GM06990 (cell line): ENCODE results near the gene P2RX2.

ENCODE experiments used
- DNase-seq: peaks from one replicate; pipeline ENCODE4 v3.0.0-alpha.2; 2011; ENCODE audit not compliant: insufficient read length; ENCODE audit errors: extremely low read depth
- H3K27me3 ChIP-seq: replicated peaks from 2 replicates; pipeline ENCODE4 v1.6.0; 2011; ENCODE audit warnings: low read length; ENCODE audit not compliant: control insufficient read depth, insufficient read depth
- H3K36me3 ChIP-seq: 2 replicates; pipeline ENCODE4 v1.5.1; 2011; ENCODE audit warnings: low read length; ENCODE audit not compliant: control insufficient read depth, insufficient read depth
- H3K4me3 ChIP-seq: replicated peaks from 2 replicates; pipeline ENCODE4 v1.5.1; 2011; ENCODE audit warnings: low read depth, mild to moderate bottlenecking, control low read depth, low read length
- CTCF ChIP-seq: IDR thresholded peaks from 2 replicates; pipeline ENCODE4 v1.5.1; 2011; ENCODE audit warnings: low read length, control low read depth, mild to moderate bottlenecking, inconsistent platforms; ENCODE audit not compliant: insufficient read depth, poor library complexity, severe bottlenecking

The P2RX2 gene

GRCh38 chr12:132649226-132649945 is 30.8 kb downstream of the P2RX2 start:
- Histone ChIP-seq H3K4me3 (no peak overlapping the region), H3K27me3 (no peaks in the 10 kb centered on the region), H3K36me3 (peaks cover 20% of the 10 kb centered on the region)
- no peak for DNase-seq
- TF ChIP-seq CTCF = no peak

- Histone ChIP-seq H3K36me3 (peaks cover 18% of the 10 kb centered on the region), H3K4me3 (no peak overlapping the region), H3K27me3 (no peaks in the 10 kb centered on the region)
- no peak for TF ChIP-seq CTCF
- DNase-seq = no peak
Observed at GRCh38 chr12:132651444-132652100, 33.0 kb downstream of the P2RX2 start.

- no peak for DNase-seq
- no peak for TF ChIP-seq CTCF
- Histone ChIP-seq H3K36me3 (peaks cover 27% of the 10 kb centered on the region), H3K4me3 (no peak overlapping the region), H3K27me3 (no peaks in the 10 kb centered on the region)
Observed at GRCh38 chr12:132653567-132654290, 35.2 kb downstream of the P2RX2 start.

- Histone ChIP-seq H3K27me3 (no peaks in the 10 kb centered on the region), H3K4me3 (no peak overlapping the region), H3K36me3 (peaks cover 38% of the 10 kb centered on the region)
- DNase-seq = no peak
- no peak for TF ChIP-seq CTCF
Observed at GRCh38 chr12:132657004-132657727, 38.6 kb downstream of the P2RX2 start.

GRCh38 chr12:132658149-132658894 is 39.7 kb downstream of the P2RX2 start:
- DNase-seq = no peak
- no peak for TF ChIP-seq CTCF
- Histone ChIP-seq H3K27me3 (no peaks in the 10 kb centered on the region), H3K4me3 (no peak overlapping the region), H3K36me3 (peaks cover 46% of the 10 kb centered on the region)
